HepG2 (cell line): ENCODE measurements around the gene NDUFS1. TPM values are rescaled to one million over a fixed set of nuclear protein-coding genes. Genes with fewer than 3 reads are reported as not detected.

ENCODE experiments used
- HMG20B ChIP-seq: conservative IDR thresholded peaks from 2 replicates; pipeline ENCODE4 v1.6.1; 2016; ENCODE audit warnings: missing genetic modification reagents, missing compliant biosample characterization
- HNF4A ChIP-seq: sonication (generic); formaldehyde crosslinking; IDR thresholded peaks from 2 replicates; pipeline ENCODE4 v1.4.0; 2020; ENCODE audit warnings: missing genetic modification reagents
- KLF13 ChIP-seq: sonication (generic); formaldehyde crosslinking; IDR thresholded peaks from 2 replicates; pipeline ENCODE4 v1.4.0; 2020; ENCODE audit warnings: mild to moderate bottlenecking, missing genetic modification reagents
- NCOR1 ChIP-seq: fragments of 200-600 bp; sonication (generic); IDR thresholded peaks from 2 replicates; pipeline ENCODE4 v1.7.0; 2017; ENCODE audit warnings: antibody characterized with exemption, low read length, borderline replicate concordance
- TMF1 ChIP-seq: sonication (generic); formaldehyde crosslinking; IDR thresholded peaks from 2 replicates; pipeline ENCODE4 v1.8.1; 2022; ENCODE audit warnings: low read depth, missing genetic modification reagents
- ZKSCAN8 ChIP-seq: IDR thresholded peaks from 2 replicates; pipeline ENCODE4 v1.6.1; 2016; ENCODE audit warnings: borderline replicate concordance, missing genetic modification reagents, missing compliant biosample characterization
- ZNF34 ChIP-seq: sonication (generic); formaldehyde crosslinking; IDR thresholded peaks from 2 replicates; pipeline ENCODE4 v1.4.0; 2020; ENCODE audit warnings: mild to moderate bottlenecking, missing genetic modification reagents, borderline replicate concordance
- ZNF446 ChIP-seq: sonication (generic); formaldehyde crosslinking; IDR thresholded peaks from 2 replicates; pipeline ENCODE4 v1.5.0; 2020; ENCODE audit warnings: mild to moderate bottlenecking, missing genetic modification reagents
- ZNF614 ChIP-seq: IDR thresholded peaks from 2 replicates; pipeline ENCODE4 v1.6.1; 2018; ENCODE audit warnings: missing biosample characterization, missing genetic modification reagents, inconsistent platforms, borderline replicate concordance
- ZNF709 ChIP-seq: sonication (generic); formaldehyde crosslinking; IDR thresholded peaks from 2 replicates; pipeline ENCODE4 v1.5.0; 2020; ENCODE audit warnings: mild to moderate bottlenecking, missing genetic modification reagents
- polyA plus RNA-seq, 8 experiments: library from polyadenylated mRNA; depleted of rRNA in 3 of 8; stranded (reverse) in 7 of 8; unstranded in 1 of 8; fragments of >200 nt; fragmentation: Illumina TruSeq in 4 of 8; extraction: Trizol in 4 of 8; gene quantifications; 2 replicates each; pipeline versions ENCODE4 v1.2.1 to v1.2.3, GENCODE V29; 2011 to 2016; ENCODE audit warnings: low read depth in 4 of 8, missing spikeins in 1 of 8, mixed read lengths in 1 of 8; ENCODE audit not compliant: insufficient read depth in 1 of 8
- total RNA-seq, 5 experiments: library from RNA; depleted of rRNA; stranded (reverse); fragments of >200 nt; fragmentation: Illumina TruSeq; extraction: Trizol; gene quantifications; 2 replicates each; pipeline ENCODE4 v1.2.3, GENCODE V29; 2016; ENCODE audit warnings: low read depth in 1 of 5
- TF ChIP-seq, protein P1 (sequence below), 2 experiments: sonication (generic) in 1 of 2; formaldehyde crosslinking in 1 of 2; IDR thresholded peaks; 2 replicates each; pipeline versions ENCODE4 v1.4.0 to v1.6.1; 2016 to 2020; ENCODE audit warnings: borderline replicate concordance in 1 of 2, low read depth in 1 of 2, mild to moderate bottlenecking in 1 of 2, missing genetic modification reagents in 1 of 2
- TF ChIP-seq, protein P2 (sequence below): sonication (generic); formaldehyde crosslinking; IDR thresholded peaks from 2 replicates; pipeline ENCODE4 v1.5.1; 2020; ENCODE audit warnings: mild to moderate bottlenecking, moderate library complexity, missing genetic modification reagents
- TF ChIP-seq, protein P3 (sequence below), 2 experiments: sonication (generic) in 1 of 2; formaldehyde crosslinking in 1 of 2; IDR thresholded peaks; 2 replicates each; pipeline versions ENCODE4 v1.6.1 to v1.9.0; 2014 to 2022; ENCODE audit warnings: antibody characterized with exemption in 1 of 2, borderline replicate concordance in 1 of 2, inconsistent platforms in 1 of 2, low read depth in 1 of 2, missing genetic modification reagents in 1 of 2
- TF ChIP-seq, protein P4 (sequence below): sonication (generic); formaldehyde crosslinking; IDR thresholded peaks from 2 replicates; pipeline ENCODE4 v1.4.0; 2020; ENCODE audit warnings: missing genetic modification reagents

Gene NDUFS1
- total and polyA plus RNA-seq, 2 of the 13 experiments (the other 11 are each of a cell fraction or from before 2014, with no cell fraction given): 139 to 242 TPM

DNA sequence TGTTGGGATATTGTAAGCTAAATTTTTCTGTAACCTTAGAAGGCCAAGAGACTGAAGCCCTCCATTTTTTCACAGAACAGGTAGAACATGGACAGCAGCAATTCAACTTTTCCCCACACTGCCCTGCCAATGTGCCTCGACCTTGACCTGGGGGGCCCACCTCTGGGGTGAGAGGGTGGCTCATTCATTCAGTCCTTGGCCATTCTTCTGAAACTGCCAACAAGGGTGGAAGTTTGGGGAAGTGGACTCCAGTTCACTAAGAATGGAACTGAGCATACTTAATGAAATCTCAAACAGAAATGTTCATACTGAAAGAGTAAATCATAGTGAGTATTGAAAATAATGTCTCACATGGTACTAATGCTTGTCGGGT is 1.5 kb upstream of the NDUFS1 start (continued):
- TF ChIP-seq, protein P1, sequence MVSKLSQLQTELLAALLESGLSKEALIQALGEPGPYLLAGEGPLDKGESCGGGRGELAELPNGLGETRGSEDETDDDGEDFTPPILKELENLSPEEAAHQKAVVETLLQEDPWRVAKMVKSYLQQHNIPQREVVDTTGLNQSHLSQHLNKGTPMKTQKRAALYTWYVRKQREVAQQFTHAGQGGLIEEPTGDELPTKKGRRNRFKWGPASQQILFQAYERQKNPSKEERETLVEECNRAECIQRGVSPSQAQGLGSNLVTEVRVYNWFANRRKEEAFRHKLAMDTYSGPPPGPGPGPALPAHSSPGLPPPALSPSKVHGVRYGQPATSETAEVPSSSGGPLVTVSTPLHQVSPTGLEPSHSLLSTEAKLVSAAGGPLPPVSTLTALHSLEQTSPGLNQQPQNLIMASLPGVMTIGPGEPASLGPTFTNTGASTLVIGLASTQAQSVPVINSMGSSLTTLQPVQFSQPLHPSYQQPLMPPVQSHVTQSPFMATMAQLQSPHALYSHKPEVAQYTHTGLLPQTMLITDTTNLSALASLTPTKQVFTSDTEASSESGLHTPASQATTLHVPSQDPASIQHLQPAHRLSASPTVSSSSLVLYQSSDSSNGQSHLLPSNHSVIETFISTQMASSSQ (IDR thresholded peaks at IDR 0.05; ENCODE audit: low read depth): no peak
- TF ChIP-seq, protein P1 (CRISPR knock-in tag; IDR thresholded peaks at IDR 0.05; ENCODE audit: borderline replicate concordance): no peak
- TF ChIP-seq TMF1: no peak
- 0 out of 2 replicates have a peak, but pooled peaks have one; percentile 21 for TF ChIP-seq ZKSCAN8 (CRISPR knock-in tag)
- no peak for TF ChIP-seq ZNF614 (CRISPR knock-in tag)
- TF ChIP-seq, protein P2, sequence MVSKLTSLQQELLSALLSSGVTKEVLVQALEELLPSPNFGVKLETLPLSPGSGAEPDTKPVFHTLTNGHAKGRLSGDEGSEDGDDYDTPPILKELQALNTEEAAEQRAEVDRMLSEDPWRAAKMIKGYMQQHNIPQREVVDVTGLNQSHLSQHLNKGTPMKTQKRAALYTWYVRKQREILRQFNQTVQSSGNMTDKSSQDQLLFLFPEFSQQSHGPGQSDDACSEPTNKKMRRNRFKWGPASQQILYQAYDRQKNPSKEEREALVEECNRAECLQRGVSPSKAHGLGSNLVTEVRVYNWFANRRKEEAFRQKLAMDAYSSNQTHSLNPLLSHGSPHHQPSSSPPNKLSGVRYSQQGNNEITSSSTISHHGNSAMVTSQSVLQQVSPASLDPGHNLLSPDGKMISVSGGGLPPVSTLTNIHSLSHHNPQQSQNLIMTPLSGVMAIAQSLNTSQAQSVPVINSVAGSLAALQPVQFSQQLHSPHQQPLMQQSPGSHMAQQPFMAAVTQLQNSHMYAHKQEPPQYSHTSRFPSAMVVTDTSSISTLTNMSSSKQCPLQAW (CRISPR knock-in tag): 0 out of 2 replicates have a peak, but pooled peaks have one; percentile 41
- TF ChIP-seq ZNF446 (CRISPR knock-in tag): no peak
- TF ChIP-seq, protein P3, sequence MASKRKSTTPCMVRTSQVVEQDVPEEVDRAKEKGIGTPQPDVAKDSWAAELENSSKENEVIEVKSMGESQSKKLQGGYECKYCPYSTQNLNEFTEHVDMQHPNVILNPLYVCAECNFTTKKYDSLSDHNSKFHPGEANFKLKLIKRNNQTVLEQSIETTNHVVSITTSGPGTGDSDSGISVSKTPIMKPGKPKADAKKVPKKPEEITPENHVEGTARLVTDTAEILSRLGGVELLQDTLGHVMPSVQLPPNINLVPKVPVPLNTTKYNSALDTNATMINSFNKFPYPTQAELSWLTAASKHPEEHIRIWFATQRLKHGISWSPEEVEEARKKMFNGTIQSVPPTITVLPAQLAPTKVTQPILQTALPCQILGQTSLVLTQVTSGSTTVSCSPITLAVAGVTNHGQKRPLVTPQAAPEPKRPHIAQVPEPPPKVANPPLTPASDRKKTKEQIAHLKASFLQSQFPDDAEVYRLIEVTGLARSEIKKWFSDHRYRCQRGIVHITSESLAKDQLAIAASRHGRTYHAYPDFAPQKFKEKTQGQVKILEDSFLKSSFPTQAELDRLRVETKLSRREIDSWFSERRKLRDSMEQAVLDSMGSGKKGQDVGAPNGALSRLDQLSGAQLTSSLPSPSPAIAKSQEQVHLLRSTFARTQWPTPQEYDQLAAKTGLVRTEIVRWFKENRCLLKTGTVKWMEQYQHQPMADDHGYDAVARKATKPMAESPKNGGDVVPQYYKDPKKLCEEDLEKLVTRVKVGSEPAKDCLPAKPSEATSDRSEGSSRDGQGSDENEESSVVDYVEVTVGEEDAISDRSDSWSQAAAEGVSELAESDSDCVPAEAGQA (IDR thresholded peaks at IDR 0.05; ENCODE audit: low read depth): no peak
- TF ChIP-seq, protein P3 (CRISPR knock-in tag; IDR thresholded peaks at IDR 0.05; ENCODE audit: borderline replicate concordance): no peak
- TF ChIP-seq ZNF34 (CRISPR knock-in tag): no peak
- TF ChIP-seq HMG20B: no peak
- TF ChIP-seq NCOR1: peak; percentile 45; the same call in 1 of the 2 replicates
- no peak for TF ChIP-seq KLF13 (CRISPR knock-in tag)
- TF ChIP-seq HNF4A (CRISPR knock-in tag): peak; percentile 57
- peak; percentile 43; the same call in 1 of the 2 replicates for TF ChIP-seq ZNF709 (CRISPR knock-in tag)
- TF ChIP-seq, protein P4, sequence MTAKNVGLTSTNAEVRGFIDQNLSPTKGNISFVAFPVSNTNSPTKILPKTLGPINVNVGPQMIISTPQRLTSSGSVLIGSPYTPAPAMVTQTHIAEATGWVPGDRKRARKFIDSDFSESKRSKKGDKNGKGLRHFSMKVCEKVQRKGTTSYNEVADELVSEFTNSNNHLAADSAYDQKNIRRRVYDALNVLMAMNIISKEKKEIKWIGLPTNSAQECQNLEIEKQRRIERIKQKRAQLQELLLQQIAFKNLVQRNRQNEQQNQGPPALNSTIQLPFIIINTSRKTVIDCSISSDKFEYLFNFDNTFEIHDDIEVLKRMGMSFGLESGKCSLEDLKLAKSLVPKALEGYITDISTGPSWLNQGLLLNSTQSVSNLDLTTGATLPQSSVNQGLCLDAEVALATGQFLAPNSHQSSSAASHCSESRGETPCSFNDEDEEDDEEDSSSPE: no peak
